ENCODE measurements around the gene STPG1.

The STPG1 gene

GRCh38 chr1:24374891-24375786, 38.4 kb downstream of the STPG1 start:
- TF ChIP-seq, protein P1, sequence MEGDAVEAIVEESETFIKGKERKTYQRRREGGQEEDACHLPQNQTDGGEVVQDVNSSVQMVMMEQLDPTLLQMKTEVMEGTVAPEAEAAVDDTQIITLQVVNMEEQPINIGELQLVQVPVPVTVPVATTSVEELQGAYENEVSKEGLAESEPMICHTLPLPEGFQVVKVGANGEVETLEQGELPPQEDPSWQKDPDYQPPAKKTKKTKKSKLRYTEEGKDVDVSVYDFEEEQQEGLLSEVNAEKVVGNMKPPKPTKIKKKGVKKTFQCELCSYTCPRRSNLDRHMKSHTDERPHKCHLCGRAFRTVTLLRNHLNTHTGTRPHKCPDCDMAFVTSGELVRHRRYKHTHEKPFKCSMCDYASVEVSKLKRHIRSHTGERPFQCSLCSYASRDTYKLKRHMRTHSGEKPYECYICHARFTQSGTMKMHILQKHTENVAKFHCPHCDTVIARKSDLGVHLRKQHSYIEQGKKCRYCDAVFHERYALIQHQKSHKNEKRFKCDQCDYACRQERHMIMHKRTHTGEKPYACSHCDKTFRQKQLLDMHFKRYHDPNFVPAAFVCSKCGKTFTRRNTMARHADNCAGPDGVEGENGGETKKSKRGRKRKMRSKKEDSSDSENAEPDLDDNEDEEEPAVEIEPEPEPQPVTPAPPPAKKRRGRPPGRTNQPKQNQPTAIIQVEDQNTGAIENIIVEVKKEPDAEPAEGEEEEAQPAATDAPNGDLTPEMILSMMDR (IDR thresholded peaks at IDR 0.05; ENCODE audit: low read depth, low read length, missing control alignments), result no peak
- H3K4me3 ChIP-seq (replicated peaks; ENCODE audit: low read depth, low read length), result no peak overlapping the region
- DNase-seq (ENCODE audit: extremely low read depth, low read depth), result no peak

DNA sequence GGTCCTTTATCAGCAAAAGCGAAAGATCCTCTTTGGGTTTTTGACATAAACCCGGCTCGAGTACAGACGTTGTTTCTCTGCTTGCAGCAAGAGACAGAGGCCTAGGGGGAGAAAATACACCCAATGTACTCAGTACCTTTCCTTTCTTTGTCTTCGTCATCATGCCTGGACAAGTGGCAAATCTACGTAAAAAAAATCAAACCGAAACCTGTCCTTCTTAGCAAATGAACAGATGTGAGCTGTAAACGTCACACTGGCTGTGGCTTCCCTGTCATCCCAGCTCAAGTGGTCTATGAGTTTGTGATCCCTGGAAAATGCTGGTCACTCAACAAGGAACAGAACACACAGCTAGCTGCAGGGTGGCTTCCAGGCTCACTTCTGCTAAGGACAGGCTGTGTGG, 39.9 kb downstream of the STPG1 start:
- no peak for DNase-seq (ENCODE audit: extremely low read depth, low read depth)
- H3K4me3 ChIP-seq (replicated peaks; ENCODE audit: low read depth, low read length), result no peak overlapping the region
- TF ChIP-seq, protein P1 (IDR thresholded peaks at IDR 0.05; ENCODE audit: low read depth, low read length, missing control alignments), result no peak

DNA sequence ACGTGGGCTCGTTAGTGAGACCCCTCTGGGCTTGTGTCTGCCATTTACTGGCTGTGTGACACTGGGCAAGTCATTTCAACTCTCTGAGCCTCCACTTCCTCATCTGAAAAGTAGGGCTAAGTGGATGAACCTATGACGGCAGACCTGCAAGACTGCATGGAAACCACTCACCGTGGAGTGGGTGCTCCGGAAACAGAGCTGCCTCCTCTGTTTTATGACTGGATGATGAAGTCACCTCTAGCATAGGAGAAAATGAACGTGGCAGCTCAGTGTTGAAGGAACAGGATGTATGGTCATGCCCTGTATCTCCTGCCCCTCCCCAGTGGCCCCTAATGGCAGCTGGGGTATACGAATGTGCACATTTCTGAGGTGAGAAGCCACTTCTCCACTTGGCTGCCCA, 40.5 kb downstream of the STPG1 start:
- TF ChIP-seq, protein P1 (IDR thresholded peaks at IDR 0.05; ENCODE audit: low read depth, low read length, missing control alignments), result no peak
- no peak for DNase-seq (ENCODE audit: extremely low read depth, low read depth)
- H3K4me3 ChIP-seq (replicated peaks; ENCODE audit: low read depth, low read length), result no peak overlapping the region

GRCh38 chr1:24369801-24370200, 43.8 kb downstream of the STPG1 start:
- H3K4me3 ChIP-seq (replicated peaks; ENCODE audit: low read depth, low read length), result no peak overlapping the region
- DNase-seq (ENCODE audit: extremely low read depth, low read depth), result no peak
- TF ChIP-seq, protein P1 (IDR thresholded peaks at IDR 0.05; ENCODE audit: low read depth, low read length, missing control alignments), result no peak

- DNase-seq (ENCODE audit: extremely low read depth, low read depth), result no peak
- H3K4me3 ChIP-seq (replicated peaks; ENCODE audit: low read depth, low read length), result no peak overlapping the region
- TF ChIP-seq, protein P1 (IDR thresholded peaks at IDR 0.05; ENCODE audit: low read depth, low read length, missing control alignments), result no peak
Measured at GRCh38 chr1:24369199-24369598, 44.4 kb downstream of the STPG1 start.

DNA sequence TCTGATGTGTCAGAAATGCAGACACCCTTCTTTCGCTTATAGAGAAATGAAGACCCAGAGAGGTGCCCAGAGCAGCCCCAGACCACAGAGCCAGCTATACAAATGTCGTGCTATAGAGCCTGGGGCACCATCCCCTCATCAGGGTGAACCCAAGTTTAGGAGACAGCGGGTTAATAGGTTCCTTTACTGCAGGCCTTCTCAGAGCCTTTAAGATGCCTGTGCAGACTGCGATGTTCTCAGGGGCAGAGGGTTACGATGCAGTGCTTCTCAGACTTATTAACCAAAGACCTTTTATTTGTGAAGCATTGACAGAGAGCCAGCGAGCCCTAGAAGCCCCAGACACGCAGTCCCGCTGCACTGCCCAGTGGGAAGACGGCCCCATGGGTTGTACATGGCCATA, 46.9 kb downstream of the STPG1 start:
- TF ChIP-seq, protein P1 (IDR thresholded peaks at IDR 0.05; ENCODE audit: low read depth, low read length, missing control alignments), result no peak
- DNase-seq (ENCODE audit: extremely low read depth, low read depth), result no peak
- no peak overlapping the region for H3K4me3 ChIP-seq (replicated peaks; ENCODE audit: low read depth, low read length)
